Progenitor cell of endocrine pancreas (in vitro differentiated cells): Measurements from ENCODE around the gene RSRC1. TPM values are rescaled to one million over a fixed set of nuclear protein-coding genes. Genes with fewer than 3 reads are reported as not detected.

Experiments
- DNase-seq: peaks from one replicate; pipeline ENCODE4 v3.0.0; 2021; ENCODE audit warnings: low spot score; ENCODE audit not compliant: unreplicated experiment
- H3K27ac Mint-ChIP-seq: 2 replicates; pipeline ENCODE4 v1.8.0; 2021; ENCODE audit warnings: mild to moderate bottlenecking, moderate library complexity, mixed read lengths
- H3K27me3 Mint-ChIP-seq: 2 replicates; pipeline ENCODE4 v1.8.0; 2021; ENCODE audit warnings: mixed read lengths
- H3K36me3 Mint-ChIP-seq: 2 replicates; pipeline ENCODE4 v1.8.0; 2022; ENCODE audit warnings: mixed read lengths; ENCODE audit not compliant: insufficient read depth
- H3K4me1 Mint-ChIP-seq: 2 replicates; pipeline ENCODE4 v1.8.0; 2021; ENCODE audit warnings: low read depth, mixed read lengths
- H3K4me3 Mint-ChIP-seq: 2 replicates; pipeline ENCODE4 v1.8.0; 2021; ENCODE audit warnings: low read depth, mild to moderate bottlenecking, moderate library complexity, mixed read lengths
- H3K9me3 Mint-ChIP-seq: 2 replicates; pipeline ENCODE4 v1.8.0; 2021; ENCODE audit warnings: low read depth, mixed read lengths
- CTCF ChIP-seq: fragments of 200-600 bp; sonication (generic); IDR thresholded peaks from one replicate; pipeline ENCODE4 v1.5.0; 2021; ENCODE audit warnings: antibody characterized with exemption, mild to moderate bottlenecking; ENCODE audit not compliant: unreplicated experiment
- total RNA-seq: library from RNA; stranded (reverse); gene quantifications from 2 replicates; pipeline ENCODE4 v1.2.1, GENCODE V29; 2021

Gene RSRC1
- total RNA-seq, 1 donor from 2014 or later, result 50.6 TPM

GRCh38 chr3:158094235-158095110 is 15.4 kb upstream of the RSRC1 start:
- Mint-ChIP-seq H3K4me1 (peaks cover 16% of the 10 kb centered on the region), H3K4me3 (peak overlapping the region; percentile 51), H3K27ac (no peak overlapping the region), H3K27me3 (peaks cover 68% of the 10 kb centered on the region), H3K9me3 (no peaks in the 10 kb centered on the region), H3K36me3 (no peaks in the 10 kb centered on the region)
- peak; percentile 43 for TF ChIP-seq CTCF
- DNase-seq, result peak; percentile 34

DNA sequence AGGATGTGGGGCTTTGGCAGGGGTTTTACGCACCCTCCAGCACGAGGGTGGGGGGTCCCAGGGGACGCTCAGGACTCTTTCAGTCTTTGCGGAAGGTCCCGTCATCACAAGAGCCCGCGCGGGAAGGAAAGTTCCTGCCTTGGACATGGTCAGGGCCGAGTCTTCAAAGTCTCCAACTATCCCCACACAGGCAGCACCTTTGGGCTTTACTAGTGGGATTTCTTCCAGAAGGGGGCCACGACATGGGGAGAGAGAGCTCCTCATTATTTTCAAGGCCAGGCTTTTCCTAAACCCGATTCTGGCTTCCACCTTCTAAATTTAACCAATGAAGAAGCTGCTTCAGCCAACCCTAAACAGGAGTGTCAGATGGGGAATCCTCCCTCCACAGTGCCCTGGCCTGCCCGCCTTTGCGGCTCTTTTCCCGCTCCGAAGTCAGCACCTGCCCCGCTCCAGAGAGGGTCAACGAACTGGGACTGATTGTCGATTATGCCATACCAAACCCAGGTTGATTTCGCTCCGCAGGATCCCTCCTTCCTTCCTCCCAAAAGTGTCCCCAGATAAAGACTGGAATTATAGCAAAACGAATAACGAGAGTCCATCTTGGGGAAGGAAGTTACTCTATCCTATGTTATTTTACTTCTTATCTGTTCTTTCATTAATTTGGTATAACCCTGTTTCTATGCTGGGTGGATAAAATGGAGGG is 14.6 kb upstream of the RSRC1 start:
- TF ChIP-seq CTCF, result no peak
- Mint-ChIP-seq H3K4me1 (peaks cover 10% of the 10 kb centered on the region), H3K27me3 (peaks cover 76% of the 10 kb centered on the region), H3K9me3 (no peaks in the 10 kb centered on the region), H3K27ac (no peak overlapping the region), H3K4me3 (no peak overlapping the region), H3K36me3 (no peaks in the 10 kb centered on the region)
- DNase-seq, result no peak

- Mint-ChIP-seq H3K9me3 (no peaks in the 10 kb centered on the region), H3K4me1 (peaks cover 5% of the 10 kb centered on the region), H3K4me3 (no peak overlapping the region), H3K27ac (no peak overlapping the region), H3K36me3 (no peaks in the 10 kb centered on the region), H3K27me3 (peaks cover 84% of the 10 kb centered on the region)
- TF ChIP-seq CTCF, result no peak
- no peak for DNase-seq
These were observed 13.8 kb upstream of the RSRC1 start for GRCh38 chr3:158095814-158096704.

DNA sequence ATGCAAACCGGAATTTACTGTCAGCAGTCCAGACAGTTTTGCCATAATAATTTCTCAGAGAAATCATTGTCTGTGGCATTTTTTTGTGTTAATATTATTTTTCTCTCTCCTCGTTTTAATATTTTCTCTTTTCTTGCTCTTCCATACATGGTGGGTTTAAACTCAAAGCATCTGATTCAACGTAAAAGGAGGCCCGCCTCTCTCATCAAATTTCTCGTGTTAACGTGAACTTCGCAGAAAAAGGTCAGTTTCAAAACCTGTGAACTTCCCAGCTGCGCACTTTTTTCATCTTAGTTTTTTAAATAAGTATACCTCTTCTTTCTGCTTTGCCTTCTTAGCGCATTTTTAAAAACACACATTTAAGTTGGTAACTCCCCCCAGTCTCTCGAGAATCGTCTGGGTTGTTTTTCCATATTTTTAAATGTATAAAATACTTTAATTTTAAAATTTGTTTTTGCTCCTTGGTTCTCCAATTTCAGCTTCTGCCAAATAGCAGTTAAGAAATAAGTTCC is 12.8 kb upstream of the RSRC1 start:
- Mint-ChIP-seq H3K36me3 (no peaks in the 10 kb centered on the region), H3K4me1 (peaks cover 5% of the 10 kb centered on the region), H3K27me3 (peaks cover 95% of the 10 kb centered on the region), H3K27ac (no peak overlapping the region), H3K9me3 (no peaks in the 10 kb centered on the region), H3K4me3 (peak overlapping the region; percentile 87)
- TF ChIP-seq CTCF, result no peak
- no peak for DNase-seq
